C4-2B (cell line): ENCODE results near the gene STEAP2.

Source experiments
- CTCF ChIP-seq: fragments of 450-650 bp; conservative IDR thresholded peaks from 2 replicates; pipeline ENCODE4 v1.5.1; 2017; ENCODE audit warnings: mild to moderate bottlenecking
- ZFX ChIP-seq: fragments of 450-650 bp; IDR thresholded peaks from 2 replicates; pipeline ENCODE4 v1.6.1; 2017

GRCh38 chr7:90175667-90176066 is 35.9 kb upstream of the STEAP2 start:
- TF ChIP-seq CTCF (no peak), ZFX (no peak)
